Motor neuron (in vitro differentiated cells): ENCODE data around the gene NUP107. TPM values are rescaled to one million over a fixed set of nuclear protein-coding genes. Genes with fewer than 3 reads are reported as not detected.

Source experiments
- total RNA-seq, 8 experiments: library from RNA; unstranded; fragments of 300-600 nt; gene quantifications; 2 replicates each; pipeline versions ENCODE4 v1.2.3 to v1.2.4, GENCODE V29; 2022

The NUP107 gene
- total RNA-seq, 8 experiments from 2014 or later, result 32.7 to 102 (median 35.7) TPM

Other genes with a start within 250 kb of the NUP107 start
- gene RAP1B, start 76.1 kb upstream of the NUP107 start, total RNA-seq, result 100 to 1,000 TPM in 4 of 8 experiments, 10 to 100 TPM in 4; 58.6 to 203 (median 99.0) TPM
- gene SLC35E3, start 59.2 kb downstream of the NUP107 start, total RNA-seq, result 1 to 10 TPM; 2.7 to 7.2 (median 5.5) TPM
- gene MDM2, start 121.2 kb downstream of the NUP107 start, total RNA-seq, result 100 to 1,000 TPM in 4 of 8 experiments, 10 to 100 TPM in 4; 33.6 to 384 (median 99.5) TPM
- gene CPM, start 246.2 kb downstream of the NUP107 start, total RNA-seq, result 10 to 100 TPM in 3 of 8 experiments, under 1 TPM in 5; 0.21 to 28.9 (median 0.59) TPM